Astrocyte (in vitro differentiated cells and primary cell): ENCODE data around the gene TBX4. TPM values are rescaled to one million over a fixed set of nuclear protein-coding genes. Genes with fewer than 3 reads are reported as not detected.

Source experiments
- DNase-seq: peaks from one replicate; pipeline ENCODE4 v3.0.0-alpha.2; 2010; ENCODE audit warnings: low read depth
- FAIRE-seq: peaks from 2 replicates; lab custom pipeline; 2011; peaks lifted over from hg19 to GRCh38; lab: Jason Lieb, UNC
- H2AFZ ChIP-seq: 2 replicates; pipeline ENCODE4 v1.6.0; 2012; ENCODE audit warnings: low read depth, low read length, inconsistent platforms
- H3K27ac ChIP-seq: 2 replicates; pipeline ENCODE4 v1.5.1; 2011; ENCODE audit warnings: low read depth, low read length, inconsistent platforms
- H3K27me3 ChIP-seq: 2 replicates; pipeline ENCODE4 v1.6.0; 2011; ENCODE audit warnings: low read length, inconsistent platforms; ENCODE audit not compliant: insufficient read depth
- H3K36me3 ChIP-seq: 2 replicates; pipeline ENCODE4 v1.5.1; 2011; ENCODE audit warnings: low read length, inconsistent platforms; ENCODE audit not compliant: insufficient read depth
- H3K4me1 ChIP-seq: 2 replicates; pipeline ENCODE4 v1.5.1; 2011; ENCODE audit warnings: low read length, inconsistent platforms; ENCODE audit not compliant: insufficient read depth
- H3K4me2 ChIP-seq: 2 replicates; pipeline ENCODE4 v1.6.0; 2012; ENCODE audit warnings: low read length, inconsistent platforms
- H3K4me3 ChIP-seq: 2 replicates; pipeline ENCODE4 v1.5.1; 2011; ENCODE audit warnings: low read depth, mild to moderate bottlenecking, low read length, inconsistent platforms; ENCODE audit not compliant: insufficient read depth
- H3K79me2 ChIP-seq: 2 replicates; pipeline ENCODE4 v1.6.0; 2012; ENCODE audit warnings: mild to moderate bottlenecking, low read length, inconsistent platforms; ENCODE audit not compliant: insufficient read depth
- H3K9ac ChIP-seq: 2 replicates; pipeline ENCODE4 v1.6.0; 2012; ENCODE audit warnings: mild to moderate bottlenecking, low read length, inconsistent platforms
- H3K9me3 ChIP-seq: 2 replicates; pipeline ENCODE4 v1.5.1; 2012; ENCODE audit warnings: low read depth, mild to moderate bottlenecking, low read length, inconsistent platforms; ENCODE audit not compliant: insufficient read depth
- H4K20me1 ChIP-seq: 2 replicates; pipeline ENCODE4 v1.6.0; 2012; ENCODE audit warnings: low read length, inconsistent platforms; ENCODE audit not compliant: insufficient read depth
- H3K27ac Mint-ChIP-seq: one replicate; pipeline ENCODE4 v1.8.0; 2021; ENCODE audit warnings: mild to moderate bottlenecking, mixed read lengths; ENCODE audit not compliant: unreplicated experiment
- H3K27me3 Mint-ChIP-seq: one replicate; pipeline ENCODE4 v1.8.0; 2021; ENCODE audit warnings: low read depth, mixed read lengths; ENCODE audit not compliant: unreplicated experiment
- H3K36me3 Mint-ChIP-seq: one replicate; pipeline ENCODE4 v1.8.0; 2021; ENCODE audit warnings: low read depth, mixed read lengths; ENCODE audit not compliant: unreplicated experiment
- H3K4me1 Mint-ChIP-seq: one replicate; pipeline ENCODE4 v1.8.0; 2021; ENCODE audit warnings: low read depth, mixed read lengths; ENCODE audit not compliant: unreplicated experiment
- H3K4me3 Mint-ChIP-seq: one replicate; pipeline ENCODE4 v1.8.0; 2021; ENCODE audit warnings: mild to moderate bottlenecking, moderate library complexity, mixed read lengths; ENCODE audit not compliant: unreplicated experiment
- H3K9me3 Mint-ChIP-seq: one replicate; pipeline ENCODE4 v1.8.0; 2021; ENCODE audit warnings: mild to moderate bottlenecking, mixed read lengths; ENCODE audit not compliant: unreplicated experiment
- CTCF ChIP-seq: IDR thresholded peaks from 2 replicates; pipeline ENCODE4 v1.5.1; 2011; ENCODE audit warnings: low read depth, mild to moderate bottlenecking, inconsistent platforms, low read length, moderate library complexity; ENCODE audit not compliant: insufficient read depth
- EZH2 ChIP-seq: IDR thresholded peaks from 2 replicates; pipeline ENCODE4 v1.6.1; 2012; ENCODE audit warnings: mild to moderate bottlenecking, low read length, inconsistent platforms; ENCODE audit not compliant: insufficient read depth
- total RNA-seq: library from RNA; stranded (reverse); gene quantifications from 2 replicates; pipeline ENCODE4 v1.2.1, GENCODE V29; 2021

Gene TBX4
- total RNA-seq, 1 donor from 2014 or later: 0.14 TPM

GRCh38 chr17:61412860-61413660 lies 39.2 kb upstream of the TBX4 start:
- H3K9me3 ChIP-seq: no peaks in the 10 kb centered on the region
- H2AFZ ChIP-seq: peak overlapping the region; percentile 89
- H4K20me1 ChIP-seq: peaks cover 5% of the 10 kb centered on the region
- DNase-seq (no peak), FAIRE-seq (no peak)
- Mint-ChIP-seq H3K36me3 (no peaks in the 10 kb centered on the region), H3K27me3 (peaks cover 27% of the 10 kb centered on the region), H3K27ac (no peak overlapping the region), H3K9me3 (no peaks in the 10 kb centered on the region), H3K4me3 (peak overlapping the region; percentile 70), H3K4me1 (peaks cover 10% of the 10 kb centered on the region)
- H3K4me1 ChIP-seq: peaks cover 30% of the 10 kb centered on the region
- H3K4me2 ChIP-seq: peak overlapping the region; percentile 88
- H3K36me3 ChIP-seq: no peaks in the 10 kb centered on the region
- H3K27me3 ChIP-seq: no peaks in the 10 kb centered on the region
- TF ChIP-seq EZH2: no peak
- no peak for TF ChIP-seq CTCF
- no peaks in the 10 kb centered on the region for H3K79me2 ChIP-seq
- H3K27ac ChIP-seq: peak overlapping the region; percentile 7
- H3K9ac ChIP-seq: peak overlapping the region; percentile 79
- H3K4me3 ChIP-seq: peak overlapping the region; percentile 58

- peaks cover 2% of the 10 kb centered on the region for H4K20me1 ChIP-seq
- H3K4me1 ChIP-seq: peaks cover 24% of the 10 kb centered on the region
- H3K9me3 Mint-ChIP-seq: no peaks in the 10 kb centered on the region
- no peak for TF ChIP-seq EZH2
- no peak for TF ChIP-seq CTCF
- peak overlapping the region; percentile 29 for H3K4me3 Mint-ChIP-seq
- H3K9me3 ChIP-seq: no peaks in the 10 kb centered on the region
- no peak overlapping the region for H3K27ac Mint-ChIP-seq
- no peak overlapping the region for H3K27ac ChIP-seq
- peaks cover 25% of the 10 kb centered on the region for H3K27me3 Mint-ChIP-seq
- DNase-seq (no peak), FAIRE-seq (no peak)
- no peaks in the 10 kb centered on the region for H3K36me3 Mint-ChIP-seq
- no peaks in the 10 kb centered on the region for H3K27me3 ChIP-seq
- no peaks in the 10 kb centered on the region for H3K36me3 ChIP-seq
- peaks cover 10% of the 10 kb centered on the region for H3K4me1 Mint-ChIP-seq
- no peaks in the 10 kb centered on the region for H3K79me2 ChIP-seq
- peak overlapping the region; percentile 88 for H3K4me2 ChIP-seq
- H3K4me3 ChIP-seq: no peak overlapping the region
- no peak overlapping the region for H2AFZ ChIP-seq
- H3K9ac ChIP-seq: no peak overlapping the region
Measured at GRCh38 chr17:61413661-61414126, 38.5 kb upstream of the TBX4 start.
